Measurements from ENCODE around the gene C3. TPM values are rescaled to one million over a fixed set of nuclear protein-coding genes. Genes with fewer than 3 reads are reported as not detected.

Gene C3
- total and polyA plus RNA-seq, 2 experiments from 2014 or later, result 5.1 to 17.7 TPM

GRCh38 chr19:6718741-6719539 lies 1.5 kb downstream of the C3 start:
- Histone ChIP-seq H3K79me2 (replicated peaks; ENCODE audit: insufficient read depth) (no peaks in the 10 kb centered on the region), H2AFZ (no peak overlapping the region), H3F3A (replicated peaks; ENCODE audit: low read depth) (peaks cover 8% of the 10 kb centered on the region), H3K27ac (ENCODE audit: low read depth) (no peak overlapping the region), H3K36me3 (ENCODE audit: insufficient read depth) (no peaks in the 10 kb centered on the region), H3K27me3 (ENCODE audit: insufficient read depth) (no peaks in the 10 kb centered on the region), H3K4me3 (no peak overlapping the region), H3K4me2 (no peak overlapping the region), H3K9me2 (ENCODE audit: insufficient read depth) (no peaks in the 10 kb centered on the region), H3K4me1 (ENCODE audit: insufficient read depth) (peaks cover 7% of the 10 kb centered on the region), H4K20me1 (replicated peaks; ENCODE audit: insufficient read depth) (no peaks in the 10 kb centered on the region)
- peaks cover 19% of the 10 kb centered on the region for H3K27me3 Mint-ChIP-seq (ENCODE audit: insufficient read depth, low read depth, poor library complexity)
- DNase-seq (ENCODE audit: low spot score) (peak; percentile 92), ATAC-seq (peak; percentile 27)
- TF ChIP-seq REST (IDR thresholded peaks at IDR 0.05; ENCODE audit: unreplicated experiment) (no peak), POLR2AphosphoS5 (IDR thresholded peaks at IDR 0.05; ENCODE audit: low read depth) (no peak), JUNB (IDR thresholded peaks at IDR 0.05; ENCODE audit: unreplicated experiment) (no peak), ZNF114 (CRISPR knock-in tag; IDR thresholded peaks at IDR 0.05) (no peak), EZH2 (IDR thresholded peaks at IDR 0.05; ENCODE audit: low read depth, unreplicated experiment) (no peak)
- TF ChIP-seq, protein P1, sequence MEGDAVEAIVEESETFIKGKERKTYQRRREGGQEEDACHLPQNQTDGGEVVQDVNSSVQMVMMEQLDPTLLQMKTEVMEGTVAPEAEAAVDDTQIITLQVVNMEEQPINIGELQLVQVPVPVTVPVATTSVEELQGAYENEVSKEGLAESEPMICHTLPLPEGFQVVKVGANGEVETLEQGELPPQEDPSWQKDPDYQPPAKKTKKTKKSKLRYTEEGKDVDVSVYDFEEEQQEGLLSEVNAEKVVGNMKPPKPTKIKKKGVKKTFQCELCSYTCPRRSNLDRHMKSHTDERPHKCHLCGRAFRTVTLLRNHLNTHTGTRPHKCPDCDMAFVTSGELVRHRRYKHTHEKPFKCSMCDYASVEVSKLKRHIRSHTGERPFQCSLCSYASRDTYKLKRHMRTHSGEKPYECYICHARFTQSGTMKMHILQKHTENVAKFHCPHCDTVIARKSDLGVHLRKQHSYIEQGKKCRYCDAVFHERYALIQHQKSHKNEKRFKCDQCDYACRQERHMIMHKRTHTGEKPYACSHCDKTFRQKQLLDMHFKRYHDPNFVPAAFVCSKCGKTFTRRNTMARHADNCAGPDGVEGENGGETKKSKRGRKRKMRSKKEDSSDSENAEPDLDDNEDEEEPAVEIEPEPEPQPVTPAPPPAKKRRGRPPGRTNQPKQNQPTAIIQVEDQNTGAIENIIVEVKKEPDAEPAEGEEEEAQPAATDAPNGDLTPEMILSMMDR (conservative IDR thresholded peaks at IDR 0.05; ENCODE audit: low read depth in 2 of 2), result no peak
- TF ChIP-seq, protein P2, sequence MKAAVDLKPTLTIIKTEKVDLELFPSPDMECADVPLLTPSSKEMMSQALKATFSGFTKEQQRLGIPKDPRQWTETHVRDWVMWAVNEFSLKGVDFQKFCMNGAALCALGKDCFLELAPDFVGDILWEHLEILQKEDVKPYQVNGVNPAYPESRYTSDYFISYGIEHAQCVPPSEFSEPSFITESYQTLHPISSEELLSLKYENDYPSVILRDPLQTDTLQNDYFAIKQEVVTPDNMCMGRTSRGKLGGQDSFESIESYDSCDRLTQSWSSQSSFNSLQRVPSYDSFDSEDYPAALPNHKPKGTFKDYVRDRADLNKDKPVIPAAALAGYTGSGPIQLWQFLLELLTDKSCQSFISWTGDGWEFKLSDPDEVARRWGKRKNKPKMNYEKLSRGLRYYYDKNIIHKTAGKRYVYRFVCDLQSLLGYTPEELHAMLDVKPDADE (IDR thresholded peaks at IDR 0.05), result no peak
- H3K4me1 Mint-ChIP-seq, result peaks cover 6% of the 10 kb centered on the region
- H3K27ac Mint-ChIP-seq, result no peak overlapping the region
- H3K9me3 Mint-ChIP-seq, result peaks cover 62% of the 10 kb centered on the region
- no peak overlapping the region for H3K4me3 Mint-ChIP-seq
- H3K36me3 Mint-ChIP-seq (ENCODE audit: low read depth), result peaks cover 24% of the 10 kb centered on the region

All from GM23338 (cell line).